DOHH2 (cell line): ENCODE data around the gene MED28.

Experiments used
- EZH2phosphoT487 ChIP-seq: fragments of 200-600 bp; sonication (generic); IDR thresholded peaks from 2 replicates; pipeline ENCODE4 v1.6.1; 2017; ENCODE audit warnings: borderline replicate concordance, mild to moderate bottlenecking, antibody characterized with exemption, low read length, moderate library complexity, mixed read lengths
- TF ChIP-seq, protein P1 (sequence below): fragments of 200-600 bp; sonication (generic); IDR thresholded peaks from one replicate; pipeline ENCODE4 v1.5.1; 2014; ENCODE audit warnings: antibody characterized with exemption, mild to moderate bottlenecking, low read depth, low read length; ENCODE audit not compliant: poor library complexity, severe bottlenecking

DNA sequence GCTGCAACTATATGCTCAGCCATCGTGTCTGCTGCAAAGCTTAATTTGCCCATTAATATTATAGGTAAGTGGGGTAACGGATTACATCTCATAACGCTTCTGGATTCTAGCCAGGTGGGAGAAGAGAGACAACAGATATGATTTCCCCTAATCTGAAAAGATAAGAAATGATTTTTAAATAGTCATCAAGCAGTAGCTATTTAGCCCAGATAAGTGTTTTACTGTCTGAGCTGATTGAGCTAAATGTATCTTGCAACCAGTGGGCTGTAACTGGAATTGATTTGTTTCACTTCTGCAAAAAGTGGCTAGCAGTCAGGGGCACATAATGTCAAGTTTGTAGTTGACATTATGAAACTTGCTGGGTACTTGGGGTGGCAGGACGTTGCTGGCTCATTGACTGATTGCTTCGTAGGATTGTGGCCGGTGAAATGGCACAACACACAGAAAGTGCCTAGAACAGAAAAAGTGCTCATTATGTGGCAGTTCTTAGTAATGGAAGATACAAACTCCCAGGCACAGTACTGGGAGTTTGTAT lies 18.9 kb upstream of the MED28 start:
- TF ChIP-seq, protein P1, sequence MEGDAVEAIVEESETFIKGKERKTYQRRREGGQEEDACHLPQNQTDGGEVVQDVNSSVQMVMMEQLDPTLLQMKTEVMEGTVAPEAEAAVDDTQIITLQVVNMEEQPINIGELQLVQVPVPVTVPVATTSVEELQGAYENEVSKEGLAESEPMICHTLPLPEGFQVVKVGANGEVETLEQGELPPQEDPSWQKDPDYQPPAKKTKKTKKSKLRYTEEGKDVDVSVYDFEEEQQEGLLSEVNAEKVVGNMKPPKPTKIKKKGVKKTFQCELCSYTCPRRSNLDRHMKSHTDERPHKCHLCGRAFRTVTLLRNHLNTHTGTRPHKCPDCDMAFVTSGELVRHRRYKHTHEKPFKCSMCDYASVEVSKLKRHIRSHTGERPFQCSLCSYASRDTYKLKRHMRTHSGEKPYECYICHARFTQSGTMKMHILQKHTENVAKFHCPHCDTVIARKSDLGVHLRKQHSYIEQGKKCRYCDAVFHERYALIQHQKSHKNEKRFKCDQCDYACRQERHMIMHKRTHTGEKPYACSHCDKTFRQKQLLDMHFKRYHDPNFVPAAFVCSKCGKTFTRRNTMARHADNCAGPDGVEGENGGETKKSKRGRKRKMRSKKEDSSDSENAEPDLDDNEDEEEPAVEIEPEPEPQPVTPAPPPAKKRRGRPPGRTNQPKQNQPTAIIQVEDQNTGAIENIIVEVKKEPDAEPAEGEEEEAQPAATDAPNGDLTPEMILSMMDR: no peak
- no peak for TF ChIP-seq EZH2phosphoT487
